GM12891 (cell line): Measurements from ENCODE around the gene PMM2.

ENCODE experiments used
- DNase-seq: peaks from one replicate; pipeline ENCODE4 v3.0.0; 2011; ENCODE audit warnings: low spot score; ENCODE audit not compliant: insufficient read length
- FAIRE-seq: peaks from 2 replicates; lab custom pipeline; 2011; peaks lifted over from hg19 to GRCh38; lab: Jason Lieb, UNC
- PAX5 ChIP-seq: IDR thresholded peaks from 2 replicates; pipeline ENCODE4 v1.6.1; 2011; ENCODE audit warnings: low read length, moderate library complexity, mild to moderate bottlenecking; ENCODE audit not compliant: insufficient read depth, severe bottlenecking
- POLR2A ChIP-seq: IDR thresholded peaks from 2 replicates; pipeline ENCODE4 v1.6.1; 2011; ENCODE audit warnings: low read depth, low read length, control low read depth
- POLR2AphosphoS5 ChIP-seq: IDR thresholded peaks from 2 replicates; pipeline ENCODE4 v1.6.1; 2011; ENCODE audit warnings: low read depth, low read length, control low read depth
- POU2F2 ChIP-seq: IDR thresholded peaks from 2 replicates; pipeline ENCODE4 v1.6.1; 2011; ENCODE audit warnings: low read depth, mild to moderate bottlenecking, control low read depth, low read length, moderate library complexity
- SPI1 ChIP-seq: IDR thresholded peaks from 2 replicates; pipeline ENCODE4 v1.6.1; 2011; ENCODE audit warnings: low read depth, low read length, control low read depth
- TAF1 ChIP-seq: IDR thresholded peaks from 2 replicates; pipeline ENCODE4 v1.6.1; 2011; ENCODE audit warnings: low read depth, low read length, control low read depth

The PMM2 gene

DNA sequence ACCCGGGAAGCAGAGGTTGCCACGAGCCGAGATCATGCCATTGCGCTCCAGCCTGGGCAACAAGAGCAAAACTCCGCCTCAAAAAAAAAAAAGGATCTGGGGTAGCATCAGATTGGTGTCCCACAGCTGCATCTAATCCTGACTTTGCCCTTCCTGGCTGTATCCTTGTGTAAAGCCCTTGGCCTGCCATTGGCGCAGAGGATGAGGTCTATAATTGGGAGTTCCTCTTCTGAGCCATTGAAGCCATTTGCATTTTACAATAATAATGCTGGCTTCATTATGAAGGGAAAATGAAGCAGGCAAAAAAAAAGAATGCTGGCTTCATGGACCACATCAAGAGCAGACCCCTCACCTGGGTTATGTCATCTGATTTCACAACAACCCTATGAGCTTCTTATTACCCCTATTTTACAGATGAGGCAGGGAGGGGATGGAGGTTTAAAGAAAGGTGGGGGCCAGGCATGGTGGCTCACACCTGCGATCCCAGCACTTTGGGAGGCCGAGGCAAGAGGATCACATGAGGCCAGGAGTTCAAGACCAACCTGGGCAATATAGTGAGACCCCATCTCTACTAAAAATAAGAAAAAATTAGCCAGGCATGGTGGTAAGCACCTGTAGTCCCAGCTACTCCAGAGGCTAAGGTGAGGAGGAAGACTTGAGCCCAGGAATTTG lies 83.3 kb downstream of the PMM2 start:
- TF ChIP-seq POU2F2 (no peak), POLR2AphosphoS5 (no peak), SPI1 (no peak), POLR2A (no peak), TAF1 (no peak), PAX5 (no peak)
- no peak for DNase-seq
- FAIRE-seq, result no peak

DNA sequence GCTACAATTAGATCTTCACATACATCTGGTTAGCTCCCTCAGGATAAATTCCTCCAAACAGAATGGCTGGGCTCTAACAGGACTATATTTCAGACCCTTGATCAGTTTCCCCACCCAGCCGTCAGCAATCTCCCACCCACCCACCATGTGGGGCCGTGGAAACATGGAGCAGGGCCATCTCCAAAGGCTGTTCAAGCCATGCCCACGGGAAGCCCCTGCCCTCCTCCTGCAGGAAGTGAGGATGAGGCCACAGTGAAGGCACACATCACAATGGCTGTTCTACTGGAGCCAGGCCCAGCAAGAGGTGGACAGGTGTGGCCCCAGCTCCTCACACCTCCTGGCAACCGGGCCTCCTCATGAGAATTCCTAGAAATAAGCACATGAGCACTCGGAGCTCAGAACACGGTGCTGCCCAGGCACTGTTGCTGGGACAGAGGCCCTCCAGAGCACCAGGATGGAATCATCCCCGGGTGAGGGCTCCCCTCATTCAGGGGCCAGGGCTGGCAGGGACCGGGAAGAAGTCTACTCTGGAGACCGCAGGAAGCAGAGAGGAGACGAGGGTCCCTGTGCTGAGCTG lies 84.5 kb downstream of the PMM2 start, which contains the start of gene LITAFD:
LITAFD (plus strand) TSS at position 311 of the 577 bp plus-strand sequence. CDS start 2,005 bp downstream, outside the sequence.
- DNase-seq (no peak), FAIRE-seq (no peak)
- TF ChIP-seq POLR2AphosphoS5 (no peak), POLR2A (no peak), PAX5 (no peak), TAF1 (no peak), SPI1 (no peak), POU2F2 (no peak)

DNA sequence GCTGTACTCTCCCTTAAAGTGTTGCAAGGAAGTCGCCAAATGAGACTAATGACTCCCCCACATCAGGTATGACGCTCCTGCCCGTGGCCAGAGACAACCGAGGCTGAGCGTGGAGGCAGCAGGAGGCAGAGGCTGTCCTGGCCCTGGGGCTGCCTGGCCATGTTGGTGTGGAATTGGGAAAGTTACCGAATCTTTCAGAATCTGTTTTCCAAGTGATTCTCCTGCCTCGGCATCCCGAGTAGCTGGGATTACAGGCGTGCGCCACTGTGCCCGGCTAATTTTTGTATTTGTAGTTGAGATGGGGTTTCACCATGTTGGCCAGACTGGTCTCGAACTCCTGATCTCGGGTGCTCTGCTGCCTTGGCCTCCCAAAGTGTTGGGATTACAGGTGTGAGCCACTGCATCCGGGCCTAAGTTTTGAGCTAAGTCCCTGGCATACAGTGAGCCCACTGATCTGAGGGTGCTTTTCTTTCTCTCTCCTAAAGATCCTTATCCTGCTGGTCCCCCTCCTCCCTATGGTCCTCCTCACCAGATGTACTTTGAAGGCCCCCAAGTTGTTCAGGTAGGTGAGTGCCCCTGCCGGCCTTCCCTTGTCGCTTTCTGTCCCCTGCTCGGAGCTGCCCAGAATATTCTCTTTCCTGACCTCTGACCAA lies 85.2 kb downstream of the PMM2 start:
- no peak for FAIRE-seq
- TF ChIP-seq POLR2A (no peak), SPI1 (no peak), POLR2AphosphoS5 (no peak), TAF1 (no peak), PAX5 (no peak), POU2F2 (no peak)

DNA sequence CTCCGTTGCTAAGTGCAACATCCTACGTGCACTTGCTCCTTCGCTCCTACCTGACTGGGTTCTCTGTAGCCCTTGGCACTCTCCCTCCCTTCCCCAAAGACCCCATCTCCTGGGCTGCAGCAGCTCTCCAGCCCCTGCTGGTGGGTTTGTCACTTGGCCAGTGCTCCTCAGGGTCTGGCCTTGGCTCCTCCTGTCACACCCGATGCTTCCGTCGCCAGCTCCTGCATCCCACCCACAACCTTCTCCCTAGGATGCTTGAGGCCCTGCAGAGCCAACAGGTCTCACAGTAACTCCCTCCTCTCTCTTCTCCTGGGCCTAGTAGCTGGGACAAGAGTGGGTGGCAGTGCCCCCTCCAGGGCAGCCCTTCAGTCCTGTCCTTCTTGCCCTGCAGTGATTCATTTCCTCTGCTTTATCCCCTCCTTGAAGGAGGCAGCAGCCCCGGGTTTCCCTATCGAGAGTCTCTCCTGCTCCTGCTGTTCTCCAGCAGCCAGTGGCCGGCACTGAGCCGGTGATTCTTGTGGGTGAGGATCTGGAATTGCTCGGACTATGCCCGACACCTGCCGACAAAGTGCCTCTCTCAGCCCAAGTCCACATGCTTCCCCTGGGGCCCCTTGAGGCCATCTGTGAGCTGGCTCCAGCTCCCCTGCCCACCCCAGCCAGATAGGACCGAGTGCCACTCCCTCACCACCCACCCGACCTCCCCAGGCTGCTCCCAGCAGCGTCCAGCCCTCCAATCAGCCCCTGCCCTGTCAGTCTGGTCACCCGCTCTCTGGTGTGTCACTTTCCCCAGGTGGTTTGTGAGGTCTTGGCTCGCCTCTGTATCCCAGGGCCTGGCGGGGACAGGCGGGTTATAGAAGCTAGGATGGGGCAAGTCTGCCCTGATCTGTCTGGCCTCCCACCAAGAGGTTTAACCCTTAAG lies 88.3 kb downstream of the PMM2 start:
- DNase-seq (no peak), FAIRE-seq (peak; percentile 26)
- TF ChIP-seq POLR2A, result no peak
- no peak for TF ChIP-seq PAX5
- TF ChIP-seq TAF1, result no peak
- TF ChIP-seq SPI1, result no peak
- 0 out of 2 replicates have a peak, but pooled peaks have one; percentile 36 for TF ChIP-seq POU2F2
- peak; percentile 57; the same call in 1 of the 2 replicates for TF ChIP-seq POLR2AphosphoS5

More for the DNA sequence above, 85.2 kb downstream of the PMM2 start:
- DNase-seq, result no peak

DNA sequence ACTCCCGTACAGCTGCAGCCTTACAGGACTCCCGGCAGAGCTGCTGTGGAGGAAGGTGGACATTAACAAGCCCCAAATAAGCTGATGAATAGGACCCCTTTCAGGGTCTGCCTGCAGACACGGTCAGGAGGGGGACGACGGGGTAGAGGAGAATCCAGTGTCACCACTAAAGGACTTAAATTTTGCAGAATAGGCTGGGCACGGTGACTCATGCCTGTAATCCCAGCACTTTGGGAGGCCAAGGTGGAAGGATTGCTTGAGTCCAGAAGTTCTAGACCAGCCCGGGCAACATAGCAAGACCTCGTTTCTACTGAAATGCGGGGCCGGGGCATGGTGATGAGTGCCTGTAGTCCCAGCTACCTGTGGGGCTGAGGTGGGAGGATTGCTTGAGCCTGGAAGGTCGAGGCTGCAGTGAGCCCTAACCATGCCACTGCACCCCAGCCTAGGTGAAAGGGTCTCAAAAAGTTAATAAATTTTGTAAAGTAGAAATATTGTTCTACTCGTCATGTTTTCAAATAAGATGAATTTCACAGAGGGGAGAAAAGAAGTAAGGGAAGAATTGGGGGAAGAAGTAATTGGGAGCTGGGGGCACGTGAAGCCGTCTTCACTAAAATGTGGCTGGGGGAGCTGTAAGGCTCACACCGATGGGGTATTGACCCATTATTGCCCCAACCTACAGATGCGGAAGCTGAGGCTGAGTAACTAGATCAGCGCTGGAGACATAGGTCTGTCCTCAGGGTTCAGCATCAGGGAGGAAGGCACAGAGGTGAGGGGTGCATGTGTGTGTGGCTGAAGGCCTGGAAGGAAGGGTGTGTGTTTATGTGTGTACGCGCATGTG lies 89.2 kb downstream of the PMM2 start:
- no peak for FAIRE-seq
- no peak for TF ChIP-seq POLR2AphosphoS5
- TF ChIP-seq POU2F2, result no peak
- TF ChIP-seq SPI1, result no peak
- no peak for TF ChIP-seq PAX5
- no peak for TF ChIP-seq POLR2A
- no peak for TF ChIP-seq TAF1
- DNase-seq, result no peak

DNA sequence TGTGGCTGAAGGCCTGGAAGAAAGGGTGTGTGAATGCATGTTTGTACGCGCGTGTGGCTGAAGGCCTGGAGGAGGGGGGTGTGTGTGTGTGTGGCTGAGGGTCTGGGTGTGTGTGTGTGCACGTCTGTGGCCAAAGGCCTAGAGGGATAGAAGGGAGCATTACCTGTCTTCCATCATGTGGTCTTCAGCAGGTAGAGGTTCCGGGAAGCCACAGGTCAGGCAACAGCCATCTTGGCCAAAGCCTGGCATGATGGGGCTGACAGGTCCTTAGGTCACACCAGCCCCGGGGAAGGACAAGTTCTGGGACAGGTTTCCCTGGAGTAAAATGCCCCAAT lies 89.8 kb downstream of the PMM2 start:
- DNase-seq (no peak), FAIRE-seq (no peak)
- TF ChIP-seq POLR2A (0 out of 2 replicates have a peak, but pooled peaks have one; percentile 26), PAX5 (no peak), POLR2AphosphoS5 (no peak; the same call in 1 of the 2 replicates)

DNA sequence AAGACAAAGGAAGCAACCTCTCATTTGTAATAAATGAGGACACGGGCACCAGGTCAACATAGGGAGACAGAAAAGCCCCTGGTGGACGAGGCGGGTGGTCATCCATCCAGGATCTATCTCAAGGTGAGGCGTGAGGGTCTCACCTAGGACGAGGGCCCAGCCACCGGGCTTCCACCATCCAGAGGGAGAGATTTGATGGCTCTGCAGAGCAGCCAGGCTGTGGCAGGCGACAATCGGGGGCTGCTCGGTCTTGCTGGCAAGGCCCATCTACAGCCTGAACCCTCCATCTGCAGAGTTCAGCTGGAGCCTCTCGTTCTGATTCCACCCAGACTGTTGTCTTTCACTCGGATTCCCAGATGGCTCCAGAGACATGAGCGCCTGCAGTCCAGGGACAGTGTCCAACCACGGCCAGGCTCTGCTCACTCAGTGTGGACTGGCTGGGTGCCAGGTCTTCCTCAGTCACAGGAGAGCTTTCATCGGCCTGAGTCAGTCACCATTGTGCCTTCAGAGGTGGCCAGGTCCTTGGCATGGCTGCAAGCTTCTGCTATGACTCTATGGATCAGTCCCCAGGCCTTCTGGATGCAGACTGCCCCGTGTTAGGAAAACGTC lies 90.4 kb downstream of the PMM2 start:
- TF ChIP-seq PAX5 (no peak), SPI1 (no peak), POLR2A (no peak), POLR2AphosphoS5 (no peak; the same call in 1 of the 2 replicates)
- FAIRE-seq (no peak), DNase-seq (no peak)
